GM18498 (cell line): ENCODE data around the gene IRGM.
A peak's percentile ranks its signal among the peaks of the same experiment; 100 is the strongest.
"Not testable (repeated sequence)": the region's sequence is repeated elsewhere in the genome, so short reads cannot be mapped to it uniquely, and the experiment has no call there.

Source experiments
- ATAC-seq: cut with Tn5 transposase; IDR thresholded peaks from one replicate; pipeline ENCODE4 v1.9.1; 2021; ENCODE audit warnings: mild to moderate bottlenecking, moderate library complexity; ENCODE audit not compliant: unreplicated experiment

IRGM gene

GRCh38 chr5:150846308-150846653 is at the start of gene IRGM:
Gene IRGM, plus strand, starts transcription at chr5:150846521. Its CDS starts 1,603 bp downstream, at chr5:150848124.
- not testable (repeated sequence) for ATAC-seq

GRCh38 chr5:150797384-150797783 is 48.9 kb upstream of the IRGM start:
- no peak for ATAC-seq

GRCh38 chr5:150801117-150801927 is 45.0 kb upstream of the IRGM start:
- ATAC-seq, result peak; percentile 75

- ATAC-seq, result no peak
These were observed 41.9 kb upstream of the IRGM start for GRCh38 chr5:150804388-150804787.

- ATAC-seq, result no peak
These were observed 37.0 kb upstream of the IRGM start for GRCh38 chr5:150809363-150809762.

GRCh38 chr5:150815010-150815409 is 31.3 kb upstream of the IRGM start:
- no peak for ATAC-seq

- ATAC-seq, result no peak
These were observed 29.4 kb upstream of the IRGM start for GRCh38 chr5:150816946-150817345.

- no peak for ATAC-seq
These were observed 16.6 kb upstream of the IRGM start for GRCh38 chr5:150829744-150830143.

- not testable (repeated sequence) for ATAC-seq
These were observed 14.5 kb upstream of the IRGM start for GRCh38 chr5:150831821-150832220.

GRCh38 chr5:150836064-150836463 is 10.3 kb upstream of the IRGM start:
- ATAC-seq, result no peak

GRCh38 chr5:150836703-150837102 is 9.6 kb upstream of the IRGM start:
- no peak for ATAC-seq

GRCh38 chr5:150845185-150845859 is 999 bp upstream of the IRGM start:
- ATAC-seq, result not testable (repeated sequence)

- ATAC-seq, result peak; percentile 96
These were observed 473 bp downstream of the IRGM start for GRCh38 chr5:150846654-150847333.

- peak; percentile 5 for ATAC-seq
These were observed 994 bp downstream of the IRGM start for GRCh38 chr5:150847334-150847695.

- ATAC-seq, result no peak
These were observed 1.9 kb downstream of the IRGM start for GRCh38 chr5:150848271-150848670.

GRCh38 chr5:150851039-150851438 is 4.7 kb downstream of the IRGM start:
- no peak for ATAC-seq

GRCh38 chr5:150853561-150853960 is 7.2 kb downstream of the IRGM start:
- ATAC-seq, result peak; percentile 64

GRCh38 chr5:150856700-150857099 is 10.4 kb downstream of the IRGM start:
- not testable (repeated sequence) for ATAC-seq

GRCh38 chr5:150860246-150860821 is 14.0 kb downstream of the IRGM start:
- ATAC-seq, result no peak

GRCh38 chr5:150862070-150862469 is 15.7 kb downstream of the IRGM start:
- no peak for ATAC-seq

GRCh38 chr5:150879358-150879757 is 33.0 kb downstream of the IRGM start:
- ATAC-seq, result no peak
